GM12878 (cell line): Measurements from ENCODE around the gene GIMAP8. TPM values are rescaled to one million over a fixed set of nuclear protein-coding genes. Genes with fewer than 3 reads are reported as not detected.
"Not testable (repeated sequence)": the region's sequence is repeated elsewhere in the genome, so short reads cannot be mapped to it uniquely, and the experiment has no call there.

Source experiments
- ATAC-seq: fragments of 200-7000 bp; cut with Tn5 transposase; 3 replicates; pipeline ENCODE4 v1.9.1; 2020; ENCODE audit warnings: mild to moderate bottlenecking, moderate library complexity
- BruUV-seq: library from RNA; stranded (reverse); fragments of 400-500 nt; replicated peaks from 2 replicates; lab custom pipeline; 2021; lab: Mats Ljungman, UMichigan
- CTCF ChIA-PET: fragments of 300-600 bp; sonication (Branson Sonifier 250); formaldehyde crosslinking; extraction: SDS; loops from one replicate; lab custom pipeline; 2021; ENCODE audit warnings: inconsistent platforms; lab: Yijun Ruan, JAX
- POLR2A ChIA-PET: fragments of 350-600 bp; formaldehyde crosslinking; extraction: SDS; loops from one replicate; lab custom pipeline; 2021; ENCODE audit warnings: inconsistent platforms; lab: Charles Lee
- RAD21 ChIA-PET: fragments of 300-600 bp; sonication (Branson Sonifier 250); formaldehyde crosslinking; loops from one replicate; lab custom pipeline; 2023; ENCODE audit warnings: antibody characterized with exemption; ENCODE audit not compliant: unreplicated experiment; lab: Charles Lee
- SMC1A ChIA-PET: fragments of 300-600 bp; sonication (Branson Sonifier 250); formaldehyde crosslinking; loops from one replicate; lab custom pipeline; 2023; ENCODE audit not compliant: unreplicated experiment, uncharacterized antibody; lab: Charles Lee
- DNase-seq: peaks from one replicate; pipeline ENCODE4 v3.0.0-alpha.2; 2011; ENCODE audit warnings: low read depth, low spot score
- FAIRE-seq: peaks from 3 replicates; lab custom pipeline; 2011; peaks lifted over from hg19 to GRCh38; lab: Jason Lieb, UNC
- H2AFZ ChIP-seq: 2 replicates; pipeline ENCODE4 v1.6.0; 2011; ENCODE audit warnings: low read depth, low read length, control low read depth; ENCODE audit not compliant: control insufficient read depth
- H3K27ac ChIP-seq: 2 replicates; pipeline ENCODE4 v1.5.1; 2011; ENCODE audit warnings: control low read depth; ENCODE audit not compliant: control insufficient read depth, insufficient read depth
- H3K27me3 ChIP-seq, 2 experiments: replicated peaks in 1 of 2; 2 replicates each; pipeline versions ENCODE4 v1.6.0 to v1.6.1; 2011; ENCODE audit warnings: low read length in 1 of 2; ENCODE audit not compliant: control insufficient read depth in 2 of 2, insufficient read depth in 2 of 2
- H3K36me3 ChIP-seq, 2 experiments: 2 replicates each; pipeline ENCODE4 v1.5.1; 2011; ENCODE audit warnings: low read length in 1 of 2; ENCODE audit not compliant: control insufficient read depth in 2 of 2, insufficient read depth in 2 of 2
- H3K4me1 ChIP-seq: 2 replicates; pipeline ENCODE4 v1.6.1; 2011; ENCODE audit warnings: mild to moderate bottlenecking, low read length, moderate library complexity, mixed read lengths; ENCODE audit not compliant: control insufficient read depth, insufficient read depth
- H3K4me2 ChIP-seq: 2 replicates; pipeline ENCODE4 v1.6.0; 2011; ENCODE audit warnings: control low read depth; ENCODE audit not compliant: control insufficient read depth, insufficient read depth
- H3K4me3 ChIP-seq: fragments of 200-600 bp; sonication (generic); 2 replicates; pipeline ENCODE4 v1.5.1; 2016
- H3K79me2 ChIP-seq: 2 replicates; pipeline ENCODE4 v1.6.0; 2011; ENCODE audit warnings: low read length; ENCODE audit not compliant: control insufficient read depth, insufficient read depth
- H3K9ac ChIP-seq: 2 replicates; pipeline ENCODE4 v1.8.0; 2011; ENCODE audit warnings: low read length, control low read depth, mixed read lengths; ENCODE audit not compliant: control insufficient read depth, insufficient read depth
- H3K9me3 ChIP-seq: replicated peaks from 3 replicates; pipeline ENCODE4 v1.5.1; 2011; ENCODE audit warnings: mild to moderate bottlenecking, low read length; ENCODE audit not compliant: control insufficient read depth, insufficient read depth
- H4K20me1 ChIP-seq: 2 replicates; pipeline ENCODE4 v1.6.0; 2011; ENCODE audit not compliant: control insufficient read depth, insufficient read depth
- BACH1 ChIP-seq: fragments of 450-650 bp; IDR thresholded peaks from 2 replicates; pipeline ENCODE4 v1.6.1; 2017; ENCODE audit warnings: mild to moderate bottlenecking, borderline replicate concordance
- CEBPB ChIP-seq, 2 experiments: fragments of 150-350 bp in 1 of 2; IDR thresholded peaks; 2 replicates each; pipeline ENCODE4 v1.6.1; 2012 to 2014; ENCODE audit warnings: low read depth in 2 of 2, low read length in 2 of 2, borderline replicate concordance in 1 of 2, inconsistent platforms in 1 of 2
- E2F8 ChIP-seq: fragments of 450-650 bp; IDR thresholded peaks from 2 replicates; pipeline ENCODE4 v1.6.1; 2018; ENCODE audit warnings: mild to moderate bottlenecking, low read depth, moderate library complexity; ENCODE audit not compliant: partially characterized antibody
- SREBF1 ChIP-seq: IDR thresholded peaks from 2 replicates; pipeline ENCODE4 v1.6.1; 2012; ENCODE audit warnings: mild to moderate bottlenecking, low read length
- ZBTB11 ChIP-seq: fragments of 450-650 bp; formaldehyde crosslinking; IDR thresholded peaks from 2 replicates; pipeline ENCODE4 v1.5.0; 2022; ENCODE audit warnings: mild to moderate bottlenecking, missing genetic modification characterization
- ZBTB4 ChIP-seq: fragments of 450-650 bp; formaldehyde crosslinking; IDR thresholded peaks from 2 replicates; pipeline ENCODE4 v1.4.0; 2022; ENCODE audit warnings: mild to moderate bottlenecking, moderate library complexity
- WGBS: methylation state at CpG from one replicate; pipeline ENCODE4 v1.1.6; 2016; ENCODE audit warnings: low lambda C conversion rate; ENCODE audit not compliant: insufficient replicate concordance, insufficient coverage; ENCODE audit errors: missing lambda C conversion rate; 5-methylcytosine and 5-hydroxymethylcytosine counted together
- in situ Hi-C: fragments of 300-500 bp; cut with MboI; formaldehyde crosslinking; loops from 9 replicates; pipeline ENCODE4 v1.14.3; 2018; ENCODE audit warnings: mixed read lengths
- intact Hi-C: fragments of 100-400 bp; cut with micrococcal nuclease; formaldehyde crosslinking; loops from one replicate; pipeline ENCODE4 v1.14.2; 2022; ENCODE audit not compliant: unreplicated experiment
- polyA plus RNA-seq, 11 experiments: library from polyadenylated mRNA; depleted of rRNA in 4 of 11; unstranded in 6 of 11; stranded (reverse) in 5 of 11; fragments of >200 nt; fragmentation: Nextera tagmentation in 4 of 11; fragmentation: Illumina TruSeq in 1 of 11; extraction: Ambion mirVana in 4 of 11; extraction: Trizol in 1 of 11; gene quantifications; 1 replicate in 1 of 11; 2 replicates in 10 of 11; pipeline versions ENCODE4 v1.2.1 to v1.2.3, GENCODE V29; 2011 to 2016; ENCODE audit warnings: inconsistent platforms in 2 of 11, missing spikeins in 2 of 11, low read depth in 1 of 11
- total RNA-seq, 4 experiments: library from RNA; depleted of rRNA in 3 of 4; stranded (reverse); fragments of >200 nt in 3 of 4; fragmentation: Illumina TruSeq in 1 of 4; extraction: Trizol in 1 of 4; gene quantifications; 2 replicates each; pipeline versions ENCODE4 v1.2.1 to v1.2.3, GENCODE V29; 2013 to 2021

Gene GIMAP8
- total and polyA plus RNA-seq, 10 of the 15 experiments (the other 5 are each of a cell fraction or from before 2014, with no cell fraction given): 0.66 to 9.7 (median 4.7) TPM

GRCh38 chr7:150484071-150484470 lies 33.6 kb downstream of the GIMAP8 start:
- FAIRE-seq, H3K4me2 ChIP-seq, H3K4me1 ChIP-seq: not testable (repeated sequence)

GRCh38 chr7:150487625-150488024 lies 37.2 kb downstream of the GIMAP8 start:
- BruUV-seq: no TSS peak
- ChIA-PET RAD21 (no interaction called here), POLR2A (no interaction called here), CTCF (no interaction called here), SMC1A (no interaction called here)
- no peak overlapping the region for H3K4me2 ChIP-seq
- no peaks in the 10 kb centered on the region for H3K9me3 ChIP-seq
- intact Hi-C loops (no loop called here), in situ Hi-C loops (no loop called here)
- no peaks in the 10 kb centered on the region for H4K20me1 ChIP-seq
- H3K9ac ChIP-seq: no peak overlapping the region
- no peak overlapping the region for H3K4me3 ChIP-seq
- no peak overlapping the region for H2AFZ ChIP-seq
- FAIRE-seq (no peak), ATAC-seq (no peak), DNase-seq (no peak)
- H3K4me1 ChIP-seq: no peaks in the 10 kb centered on the region
- H3K27ac ChIP-seq: no peak overlapping the region
- no peaks in the 10 kb centered on the region for H3K79me2 ChIP-seq
- H3K27me3 ChIP-seq: no peaks in the 10 kb centered on the region
- WGBS: 94% methylated on average over 2 of the region's 2 CpGs
- no peaks in the 10 kb centered on the region for H3K36me3 ChIP-seq
- TF ChIP-seq CEBPB (IDR thresholded peaks at IDR 0.05; ENCODE audit: borderline replicate concordance in 1 of 2, low read depth in 2 of 2, low read length in 2 of 2): no peak
- no peak for TF ChIP-seq ZBTB4 (CRISPR knock-in tag)
- TF ChIP-seq SREBF1: no peak
- TF ChIP-seq BACH1: no peak
- no peak for TF ChIP-seq ZBTB11 (CRISPR knock-in tag)
- no peak for TF ChIP-seq E2F8

More at GRCh38 chr7:150484071-150484470, 33.6 kb downstream of the GIMAP8 start:
- CTCF ChIA-PET: interaction anchor here (1.5 kb wide), 1 partner anchor 18 kb away, joined by 3 read pairs; no protein-coding TSS in a partner anchor
- SMC1A ChIA-PET: interaction anchor here (0.7 kb wide), 1 partner anchor 19 kb away, joined by 3 read pairs; no protein-coding TSS in a partner anchor
- DNase-seq, in situ Hi-C loops, H3K36me3 ChIP-seq, H3K27me3 ChIP-seq, H3K79me2 ChIP-seq, BruUV-seq, ATAC-seq, H3K27ac ChIP-seq, intact Hi-C loops, POLR2A ChIA-PET, H3K9me3 ChIP-seq, H3K4me3 ChIP-seq, H3K9ac ChIP-seq, H4K20me1 ChIP-seq, H2AFZ ChIP-seq: not testable (repeated sequence)
- RAD21 ChIA-PET: interaction anchor here (0.8 kb wide), 1 partner anchor 272 kb away, joined by 3 read pairs; no protein-coding TSS in a partner anchor
- 44% methylated on average over 3 of the region's 3 CpGs for WGBS
